GM23338 (cell line): Measurements from ENCODE around the gene LHFPL4. TPM values are rescaled to one million over a fixed set of nuclear protein-coding genes. Genes with fewer than 3 reads are reported as not detected.

Source experiments
- ATAC-seq: fragments of 200-7000 bp; cut with Tn5 transposase; 3 replicates; pipeline ENCODE4 v1.9.1; 2020
- DNase-seq: peaks from one replicate; pipeline ENCODE4 v3.0.0-alpha.2; 2015; ENCODE audit warnings: low spot score
- H2AFZ ChIP-seq: fragments of 200-600 bp; sonication (generic); 2 replicates; pipeline ENCODE4 v1.8.0; 2016; ENCODE audit warnings: antibody characterized with exemption, mild to moderate bottlenecking, moderate library complexity
- H3F3A ChIP-seq: fragments of 200-600 bp; sonication (generic); replicated peaks from 2 replicates; pipeline ENCODE4 v1.8.0; 2017; ENCODE audit warnings: antibody characterized with exemption, mixed run types, low read depth
- H3K27ac ChIP-seq: fragments of 200-600 bp; sonication (generic); 2 replicates; pipeline ENCODE4 v1.6.1; 2016; ENCODE audit warnings: low read depth
- H3K27me3 ChIP-seq: fragments of 200-600 bp; sonication (generic); 2 replicates; pipeline ENCODE4 v1.8.0; 2016; ENCODE audit warnings: mild to moderate bottlenecking, mixed run types, moderate library complexity; ENCODE audit not compliant: insufficient read depth
- H3K36me3 ChIP-seq: fragments of 200-600 bp; sonication (generic); 2 replicates; pipeline ENCODE4 v1.8.0; 2016; ENCODE audit warnings: mild to moderate bottlenecking; ENCODE audit not compliant: insufficient read depth
- H3K4me1 ChIP-seq: fragments of 200-600 bp; sonication (generic); 2 replicates; pipeline ENCODE4 v1.8.0; 2016; ENCODE audit warnings: mild to moderate bottlenecking, moderate library complexity; ENCODE audit not compliant: insufficient read depth
- H3K4me2 ChIP-seq: fragments of 200-600 bp; sonication (generic); 2 replicates; pipeline ENCODE4 v1.7.1; 2017; ENCODE audit warnings: mixed run types
- H3K4me3 ChIP-seq: fragments of 200-600 bp; sonication (generic); 2 replicates; pipeline ENCODE4 v1.6.1; 2016; ENCODE audit warnings: mixed run types
- H3K79me2 ChIP-seq: fragments of 200-600 bp; sonication (generic); replicated peaks from 2 replicates; pipeline ENCODE4 v1.8.0; 2017; ENCODE audit warnings: mild to moderate bottlenecking; ENCODE audit not compliant: insufficient read depth
- H3K9me2 ChIP-seq: fragments of 200-600 bp; sonication (generic); 2 replicates; pipeline ENCODE4 v1.8.0; 2017; ENCODE audit not compliant: insufficient read depth
- H4K20me1 ChIP-seq: fragments of 200-600 bp; sonication (generic); replicated peaks from 2 replicates; pipeline ENCODE4 v1.8.0; 2017; ENCODE audit warnings: mild to moderate bottlenecking; ENCODE audit not compliant: insufficient read depth
- H3K27ac Mint-ChIP-seq: 2 replicates; pipeline ENCODE4 v1.8.0; 2020; ENCODE audit warnings: inconsistent platforms, mild to moderate bottlenecking, moderate library complexity, mixed read lengths
- H3K27me3 Mint-ChIP-seq: 3 replicates; pipeline ENCODE4 v1.8.0; 2022; ENCODE audit warnings: low read depth, mild to moderate bottlenecking, moderate library complexity, mixed read lengths, inconsistent platforms; ENCODE audit not compliant: insufficient read depth, poor library complexity
- H3K36me3 Mint-ChIP-seq: 3 replicates; pipeline ENCODE4 v1.8.0; 2021; ENCODE audit warnings: low read depth, mild to moderate bottlenecking, inconsistent platforms, moderate library complexity, mixed read lengths
- H3K4me1 Mint-ChIP-seq: 3 replicates; pipeline ENCODE4 v1.8.0; 2020; ENCODE audit warnings: mild to moderate bottlenecking, inconsistent platforms, mixed read lengths
- H3K4me3 Mint-ChIP-seq: 3 replicates; pipeline ENCODE4 v1.8.0; 2021; ENCODE audit warnings: moderate library complexity, mild to moderate bottlenecking, inconsistent platforms, mixed read lengths
- H3K9me3 Mint-ChIP-seq: 3 replicates; pipeline ENCODE4 v1.8.0; 2020; ENCODE audit warnings: moderate library complexity, mild to moderate bottlenecking, inconsistent platforms, mixed read lengths
- CREB1 ChIP-seq: fragments of 250-450 bp; sonication (Bioruptor Pico); IDR thresholded peaks from 2 replicates; pipeline ENCODE4 v1.5.0; 2020; ENCODE audit warnings: low read depth, mild to moderate bottlenecking, moderate library complexity
- EZH2 ChIP-seq: fragments of 200-600 bp; sonication (generic); IDR thresholded peaks from one replicate; pipeline ENCODE4 v1.8.0; 2017; ENCODE audit warnings: antibody characterized with exemption, mild to moderate bottlenecking, low read depth; ENCODE audit not compliant: unreplicated experiment
- NANOG ChIP-seq: IDR thresholded peaks from 2 replicates; pipeline ENCODE4 v1.6.1; 2016; ENCODE audit warnings: antibody characterized with exemption, borderline replicate concordance
- ZNF114 ChIP-seq: fragments of 250-450 bp; sonication (Bioruptor Pico); IDR thresholded peaks from 2 replicates; pipeline ENCODE4 v1.5.0; 2020; ENCODE audit warnings: mild to moderate bottlenecking, moderate library complexity
- polyA plus RNA-seq: library from polyadenylated mRNA; unstranded; fragments of >200 nt; fragmentation: Nextera tagmentation; extraction: Ambion mirVana; gene quantifications from 2 replicates; pipeline ENCODE4 v1.2.1, GENCODE V29; 2016
- total RNA-seq: library from RNA; depleted of rRNA; stranded (reverse); fragments of >200 nt; shearing (Covaris generic); gene quantifications from 2 replicates; pipeline ENCODE4 v1.2.3, GENCODE V29; 2014
- TF ChIP-seq, protein P1 (sequence below): IDR thresholded peaks from 2 replicates; pipeline ENCODE4 v1.6.1; 2016; ENCODE audit warnings: antibody characterized with exemption
- TF ChIP-seq, protein P2 (sequence below): IDR thresholded peaks from one replicate; pipeline ENCODE4 v1.6.1; 2018; ENCODE audit warnings: antibody characterized with exemption; ENCODE audit not compliant: unreplicated experiment
- TF ChIP-seq, protein P3 (sequence below), 2 experiments: fragments of 200-600 bp in 1 of 2; sonication (generic) in 1 of 2; conservative IDR thresholded peaks; 2 replicates each; pipeline versions ENCODE4 v1.5.1 to v1.6.1; 2016 to 2017; ENCODE audit warnings: antibody characterized with exemption in 2 of 2, low read depth in 2 of 2, mild to moderate bottlenecking in 2 of 2, moderate library complexity in 1 of 2

LHFPL4 gene
- total and polyA plus RNA-seq, 2 experiments from 2014 or later, result 2.3 to 11.5 TPM

DNA sequence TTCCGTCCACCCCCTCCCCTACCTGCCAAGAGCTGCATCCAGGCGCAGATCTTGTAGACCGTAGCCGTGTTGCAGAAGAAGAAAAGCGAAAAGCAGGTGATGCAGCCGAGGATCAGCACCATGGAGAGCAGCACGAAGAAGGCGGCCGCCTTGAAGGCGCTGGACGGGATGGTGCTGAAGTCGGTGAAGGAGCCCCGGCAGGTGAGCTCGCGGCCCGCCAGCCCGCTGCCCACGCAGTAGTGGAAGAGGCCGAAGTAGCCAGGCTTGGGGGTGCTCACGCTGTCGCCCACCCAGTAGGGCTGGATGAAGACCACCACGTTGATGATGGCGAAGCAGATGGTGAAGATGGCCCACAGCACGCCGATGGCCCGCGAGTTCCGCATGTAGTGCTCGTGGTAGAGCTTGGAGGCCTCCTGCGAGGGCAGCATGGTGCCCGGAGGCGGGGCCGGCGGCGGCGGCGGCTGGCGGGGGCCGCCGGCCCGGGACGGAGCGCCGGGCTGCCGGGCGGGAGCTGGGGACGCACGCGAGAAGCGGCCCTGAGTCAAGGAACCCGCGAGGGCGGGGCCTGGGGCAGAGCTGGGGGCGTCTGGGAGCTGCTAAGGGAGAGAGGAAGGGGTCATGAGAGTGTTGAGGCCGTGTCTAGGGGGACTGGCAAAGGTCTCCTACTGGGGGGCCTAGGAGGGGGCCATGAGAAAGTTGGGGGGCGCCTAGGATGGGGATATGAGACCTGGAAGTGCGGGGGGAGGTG, 1.2 kb downstream of the LHFPL4 start:
- DNase-seq (peak; percentile 94), ATAC-seq (peak; percentile 73)
- Histone ChIP-seq H3K79me2 (peaks cover 10% of the 10 kb centered on the region; the same call in 1 of the 2 replicates), H3K4me1 (peaks cover 29% of the 10 kb centered on the region), H3K4me3 (peak overlapping the region; percentile 76), H3K36me3 (no peaks in the 10 kb centered on the region), H3K27me3 (peaks cover 10% of the 10 kb centered on the region; the same call in 1 of the 2 replicates), H3K27ac (no peak overlapping the region), H3K4me2 (peak overlapping the region; percentile 93), H3K9me2 (no peaks in the 10 kb centered on the region), H2AFZ (0 out of 2 replicates have a peak overlapping the region, but pooled peaks have one; percentile 98), H4K20me1 (peaks cover 6% of the 10 kb centered on the region), H3F3A (0 out of 2 replicates have a peak, but pooled peaks cover 4% of the 10 kb centered on the region)
- Mint-ChIP-seq H3K4me1 (peaks cover 25% of the 10 kb centered on the region), H3K9me3 (no peaks in the 10 kb centered on the region; the same call in 2 of the 3 replicates), H3K27me3 (peaks cover 9% of the 10 kb centered on the region), H3K36me3 (peaks cover 2% of the 10 kb centered on the region; the same call in 2 of the 3 replicates), H3K27ac (no peak overlapping the region), H3K4me3 (peak overlapping the region; percentile 93)
- TF ChIP-seq, protein P1, sequence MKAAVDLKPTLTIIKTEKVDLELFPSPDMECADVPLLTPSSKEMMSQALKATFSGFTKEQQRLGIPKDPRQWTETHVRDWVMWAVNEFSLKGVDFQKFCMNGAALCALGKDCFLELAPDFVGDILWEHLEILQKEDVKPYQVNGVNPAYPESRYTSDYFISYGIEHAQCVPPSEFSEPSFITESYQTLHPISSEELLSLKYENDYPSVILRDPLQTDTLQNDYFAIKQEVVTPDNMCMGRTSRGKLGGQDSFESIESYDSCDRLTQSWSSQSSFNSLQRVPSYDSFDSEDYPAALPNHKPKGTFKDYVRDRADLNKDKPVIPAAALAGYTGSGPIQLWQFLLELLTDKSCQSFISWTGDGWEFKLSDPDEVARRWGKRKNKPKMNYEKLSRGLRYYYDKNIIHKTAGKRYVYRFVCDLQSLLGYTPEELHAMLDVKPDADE, result no peak
- TF ChIP-seq CREB1 (CRISPR knock-in tag), result 0 out of 2 replicates have a peak, but pooled peaks have one; percentile 37
- TF ChIP-seq, protein P2, sequence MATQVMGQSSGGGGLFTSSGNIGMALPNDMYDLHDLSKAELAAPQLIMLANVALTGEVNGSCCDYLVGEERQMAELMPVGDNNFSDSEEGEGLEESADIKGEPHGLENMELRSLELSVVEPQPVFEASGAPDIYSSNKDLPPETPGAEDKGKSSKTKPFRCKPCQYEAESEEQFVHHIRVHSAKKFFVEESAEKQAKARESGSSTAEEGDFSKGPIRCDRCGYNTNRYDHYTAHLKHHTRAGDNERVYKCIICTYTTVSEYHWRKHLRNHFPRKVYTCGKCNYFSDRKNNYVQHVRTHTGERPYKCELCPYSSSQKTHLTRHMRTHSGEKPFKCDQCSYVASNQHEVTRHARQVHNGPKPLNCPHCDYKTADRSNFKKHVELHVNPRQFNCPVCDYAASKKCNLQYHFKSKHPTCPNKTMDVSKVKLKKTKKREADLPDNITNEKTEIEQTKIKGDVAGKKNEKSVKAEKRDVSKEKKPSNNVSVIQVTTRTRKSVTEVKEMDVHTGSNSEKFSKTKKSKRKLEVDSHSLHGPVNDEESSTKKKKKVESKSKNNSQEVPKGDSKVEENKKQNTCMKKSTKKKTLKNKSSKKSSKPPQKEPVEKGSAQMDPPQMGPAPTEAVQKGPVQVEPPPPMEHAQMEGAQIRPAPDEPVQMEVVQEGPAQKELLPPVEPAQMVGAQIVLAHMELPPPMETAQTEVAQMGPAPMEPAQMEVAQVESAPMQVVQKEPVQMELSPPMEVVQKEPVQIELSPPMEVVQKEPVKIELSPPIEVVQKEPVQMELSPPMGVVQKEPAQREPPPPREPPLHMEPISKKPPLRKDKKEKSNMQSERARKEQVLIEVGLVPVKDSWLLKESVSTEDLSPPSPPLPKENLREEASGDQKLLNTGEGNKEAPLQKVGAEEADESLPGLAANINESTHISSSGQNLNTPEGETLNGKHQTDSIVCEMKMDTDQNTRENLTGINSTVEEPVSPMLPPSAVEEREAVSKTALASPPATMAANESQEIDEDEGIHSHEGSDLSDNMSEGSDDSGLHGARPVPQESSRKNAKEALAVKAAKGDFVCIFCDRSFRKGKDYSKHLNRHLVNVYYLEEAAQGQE, result peak; percentile 99

DNA sequence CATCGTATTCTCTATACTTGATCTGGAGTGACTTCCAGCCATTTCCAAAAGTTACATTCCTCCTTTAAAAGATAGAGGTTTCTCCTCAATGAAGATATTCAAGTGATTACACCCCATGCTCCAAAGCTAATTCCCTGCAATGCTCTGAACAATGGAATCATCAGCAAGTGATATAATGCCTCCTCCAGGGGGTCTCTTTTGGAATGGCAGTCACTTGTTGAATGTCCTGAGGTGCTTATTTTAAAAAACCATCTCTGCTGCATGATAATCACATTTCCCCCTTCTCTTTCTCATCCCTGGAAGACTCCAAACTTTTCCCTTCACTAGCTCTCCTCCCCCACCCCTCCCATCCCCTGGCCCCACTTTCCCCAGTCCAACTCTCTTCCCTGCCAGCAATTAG, 2.6 kb downstream of the LHFPL4 start:
- Mint-ChIP-seq H3K36me3 (peaks cover 6% of the 10 kb centered on the region; the same call in 2 of the 3 replicates), H3K4me3 (peak overlapping the region; percentile 93), H3K9me3 (no peaks in the 10 kb centered on the region), H3K27ac (no peak overlapping the region), H3K4me1 (peaks cover 24% of the 10 kb centered on the region), H3K27me3 (peaks cover 9% of the 10 kb centered on the region)
- Histone ChIP-seq H3K4me2 (peak overlapping the region; percentile 93), H3F3A (0 out of 2 replicates have a peak, but pooled peaks cover 4% of the 10 kb centered on the region), H3K9me2 (no peaks in the 10 kb centered on the region), H2AFZ (no peak overlapping the region), H3K27me3 (peaks cover 9% of the 10 kb centered on the region; the same call in 1 of the 2 replicates), H4K20me1 (peaks cover 6% of the 10 kb centered on the region), H3K36me3 (no peaks in the 10 kb centered on the region), H3K79me2 (peaks cover 10% of the 10 kb centered on the region; the same call in 1 of the 2 replicates), H3K27ac (no peak overlapping the region), H3K4me3 (peak overlapping the region; percentile 76), H3K4me1 (peaks cover 29% of the 10 kb centered on the region)
- DNase-seq (peak; percentile 25), ATAC-seq (no peak)
- TF ChIP-seq NANOG (0 out of 2 replicates have a peak, but pooled peaks have one; percentile 40), ZNF114 (CRISPR knock-in tag) (no peak), EZH2 (no peak)
- TF ChIP-seq, protein P3, sequence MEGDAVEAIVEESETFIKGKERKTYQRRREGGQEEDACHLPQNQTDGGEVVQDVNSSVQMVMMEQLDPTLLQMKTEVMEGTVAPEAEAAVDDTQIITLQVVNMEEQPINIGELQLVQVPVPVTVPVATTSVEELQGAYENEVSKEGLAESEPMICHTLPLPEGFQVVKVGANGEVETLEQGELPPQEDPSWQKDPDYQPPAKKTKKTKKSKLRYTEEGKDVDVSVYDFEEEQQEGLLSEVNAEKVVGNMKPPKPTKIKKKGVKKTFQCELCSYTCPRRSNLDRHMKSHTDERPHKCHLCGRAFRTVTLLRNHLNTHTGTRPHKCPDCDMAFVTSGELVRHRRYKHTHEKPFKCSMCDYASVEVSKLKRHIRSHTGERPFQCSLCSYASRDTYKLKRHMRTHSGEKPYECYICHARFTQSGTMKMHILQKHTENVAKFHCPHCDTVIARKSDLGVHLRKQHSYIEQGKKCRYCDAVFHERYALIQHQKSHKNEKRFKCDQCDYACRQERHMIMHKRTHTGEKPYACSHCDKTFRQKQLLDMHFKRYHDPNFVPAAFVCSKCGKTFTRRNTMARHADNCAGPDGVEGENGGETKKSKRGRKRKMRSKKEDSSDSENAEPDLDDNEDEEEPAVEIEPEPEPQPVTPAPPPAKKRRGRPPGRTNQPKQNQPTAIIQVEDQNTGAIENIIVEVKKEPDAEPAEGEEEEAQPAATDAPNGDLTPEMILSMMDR (conservative IDR thresholded peaks at IDR 0.05; ENCODE audit: low read depth in 2 of 2), result no peak; a peak in 1 of 4 replicates
